Esophagus squamous epithelium (tissue), 4 donors: ENCODE data around the gene ZAP70.

Experiments
- POLR2A ChIP-seq, 4 donors: fragments of 450-650 bp; IDR thresholded peaks; one replicate each; pipeline ENCODE4 v1.6.1; 2017; ENCODE audit warnings: antibody characterized with exemption in 4 of 4, mild to moderate bottlenecking in 4 of 4, moderate library complexity in 3 of 4
- TF ChIP-seq, protein P1 (sequence below), 6 experiments: fragments of 450-650 bp in 4 of 6; fragments of 200-600 bp in 2 of 6; sonication (generic) in 2 of 6; IDR thresholded peaks; one replicate each; pipeline ENCODE4 v1.5.1; 2016 to 2019; ENCODE audit warnings: antibody characterized with exemption in 6 of 6, mild to moderate bottlenecking in 4 of 6, moderate library complexity in 4 of 6

- TF ChIP-seq, protein P1, sequence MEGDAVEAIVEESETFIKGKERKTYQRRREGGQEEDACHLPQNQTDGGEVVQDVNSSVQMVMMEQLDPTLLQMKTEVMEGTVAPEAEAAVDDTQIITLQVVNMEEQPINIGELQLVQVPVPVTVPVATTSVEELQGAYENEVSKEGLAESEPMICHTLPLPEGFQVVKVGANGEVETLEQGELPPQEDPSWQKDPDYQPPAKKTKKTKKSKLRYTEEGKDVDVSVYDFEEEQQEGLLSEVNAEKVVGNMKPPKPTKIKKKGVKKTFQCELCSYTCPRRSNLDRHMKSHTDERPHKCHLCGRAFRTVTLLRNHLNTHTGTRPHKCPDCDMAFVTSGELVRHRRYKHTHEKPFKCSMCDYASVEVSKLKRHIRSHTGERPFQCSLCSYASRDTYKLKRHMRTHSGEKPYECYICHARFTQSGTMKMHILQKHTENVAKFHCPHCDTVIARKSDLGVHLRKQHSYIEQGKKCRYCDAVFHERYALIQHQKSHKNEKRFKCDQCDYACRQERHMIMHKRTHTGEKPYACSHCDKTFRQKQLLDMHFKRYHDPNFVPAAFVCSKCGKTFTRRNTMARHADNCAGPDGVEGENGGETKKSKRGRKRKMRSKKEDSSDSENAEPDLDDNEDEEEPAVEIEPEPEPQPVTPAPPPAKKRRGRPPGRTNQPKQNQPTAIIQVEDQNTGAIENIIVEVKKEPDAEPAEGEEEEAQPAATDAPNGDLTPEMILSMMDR (IDR thresholded peaks at IDR 0.05): no peak
- TF ChIP-seq POLR2A (IDR thresholded peaks at IDR 0.05): no peak
Observed at GRCh38 chr2:97713296-97714083, at the start of gene ZAP70.
